ENCODE data around the gene CAPN2.

GRCh38 chr1:223820971-223821370 is 108.6 kb downstream of the CAPN2 start:
- TF ChIP-seq POLR2AphosphoS5 (IDR thresholded peaks at IDR 0.05; ENCODE audit: low read depth) (no peak), CTCF (IDR thresholded peaks at IDR 0.05; ENCODE audit: insufficient read depth, low read length) (no peak), SPI1 (IDR thresholded peaks at IDR 0.05; ENCODE audit: borderline replicate concordance, low read depth) (no peak)
